K562 (cell line): ENCODE measurements around the gene CGB3. TPM values are rescaled to one million over a fixed set of nuclear protein-coding genes. Genes with fewer than 3 reads are reported as not detected.

Experiments used
- ATAC-seq: fragments of 200-7000 bp; cut with Tn5 transposase; 3 replicates; pipeline ENCODE4 v1.9.1; 2020; ENCODE audit warnings: moderate library complexity
- BruUV-seq: library from RNA; stranded (reverse); fragments of 400-500 nt; replicated peaks from 2 replicates; lab custom pipeline; 2021; lab: Mats Ljungman, UMichigan
- CTCF ChIA-PET: fragments of 300-600 bp; formaldehyde crosslinking; extraction: SDS; loops from one replicate; lab custom pipeline; 2021; ENCODE audit warnings: low intra/inter-chr PET ratio; lab: Yijun Ruan, JAX
- POLR2A ChIA-PET: fragments of 300-600, 350-650 bp; sonication (Branson Sonifier 250); formaldehyde crosslinking; extraction: SDS; loops from one replicate; lab custom pipeline; 2021; ENCODE audit warnings: antibody characterized with exemption, inconsistent platforms; lab: Yijun Ruan, JAX
- DNase-seq, 4 experiments: peaks; one replicate each; pipeline versions ENCODE4 v3.0.0 to v3.0.0-alpha.2; 2011 to 2018; ENCODE audit warnings: low spot score in 3 of 4, mixed read lengths in 3 of 4; ENCODE audit errors: extremely low read depth in 1 of 4
- FAIRE-seq: peaks from 2 replicates; lab custom pipeline; 2011; peaks lifted over from hg19 to GRCh38; lab: Jason Lieb, UNC
- H2AFZ ChIP-seq: 2 replicates; pipeline ENCODE4 v1.6.0; 2011; ENCODE audit warnings: low read depth, low read length, control low read depth, inconsistent platforms
- H3K27ac ChIP-seq: fragments of 200-600 bp; 3 replicates; pipeline ENCODE4 v1.8.0; 2011; ENCODE audit warnings: low read depth, mild to moderate bottlenecking, control low read depth, inconsistent platforms, low read length, moderate library complexity, mixed read lengths; ENCODE audit errors: extremely low read depth
- H3K27me3 ChIP-seq, 2 experiments: fragments of 300-600 bp in 1 of 2; 2 replicates in 1 of 2; 3 replicates in 1 of 2; pipeline versions ENCODE4 v1.6.0 to v1.8.0; 2011; ENCODE audit warnings: inconsistent platforms in 2 of 2, low read length in 2 of 2, mild to moderate bottlenecking in 1 of 2, mixed read lengths in 1 of 2, moderate library complexity in 1 of 2; ENCODE audit not compliant: control insufficient read depth in 2 of 2, insufficient read depth in 2 of 2
- H3K36me3 ChIP-seq: fragments of 300-600 bp; 3 replicates; pipeline ENCODE4 v1.8.0; 2011; ENCODE audit warnings: mild to moderate bottlenecking, low read length, inconsistent platforms; ENCODE audit not compliant: control insufficient read depth, insufficient read depth
- H3K4me1 ChIP-seq, 2 experiments: fragments of 200-600 bp in 1 of 2; replicated peaks in 1 of 2; 2 replicates in 1 of 2; 3 replicates in 1 of 2; pipeline versions ENCODE4 v1.5.1 to v1.8.0; 2011; ENCODE audit warnings: inconsistent platforms in 2 of 2, low read length in 2 of 2, mild to moderate bottlenecking in 1 of 2, mixed read lengths in 1 of 2, moderate library complexity in 1 of 2; ENCODE audit not compliant: control insufficient read depth in 2 of 2, insufficient read depth in 2 of 2
- H3K4me2 ChIP-seq: 2 replicates; pipeline ENCODE4 v1.6.1; 2011; ENCODE audit warnings: low read length, control low read depth, inconsistent platforms, mixed read lengths; ENCODE audit not compliant: insufficient read depth
- H3K4me3 ChIP-seq: fragments of 200-600 bp; sonication (generic), shearing (Covaris generic); 2 replicates; pipeline ENCODE4 v1.5.1; 2016; ENCODE audit warnings: control low read depth, inconsistent platforms
- H3K79me2 ChIP-seq: fragments of 200-600 bp; 3 replicates; pipeline ENCODE4 v1.8.0; 2011; ENCODE audit warnings: low read length, inconsistent platforms; ENCODE audit not compliant: control insufficient read depth, insufficient read depth
- H3K9ac ChIP-seq, 2 experiments: 2 replicates each; pipeline versions ENCODE4 v1.6.0 to v1.6.1; 2011; ENCODE audit warnings: low read depth in 2 of 2, low read length in 2 of 2, control low read depth in 1 of 2, inconsistent platforms in 1 of 2, mild to moderate bottlenecking in 1 of 2, mixed read lengths in 1 of 2; ENCODE audit not compliant: insufficient read depth in 1 of 2
- H3K9me1 ChIP-seq: one replicate; pipeline ENCODE4 v1.6.0; 2011; ENCODE audit warnings: inconsistent platforms, mild to moderate bottlenecking, low read length, moderate library complexity; ENCODE audit not compliant: control insufficient read depth, insufficient read depth
- H3K9me3 ChIP-seq: replicated peaks from 2 replicates; pipeline ENCODE4 v1.5.1; 2011; ENCODE audit warnings: low read depth, low read length, inconsistent platforms; ENCODE audit not compliant: control insufficient read depth, insufficient read depth
- H4K20me1 ChIP-seq: replicated peaks from 2 replicates; pipeline ENCODE4 v1.6.1; 2011; ENCODE audit warnings: low read length, inconsistent platforms, mixed read lengths; ENCODE audit not compliant: control insufficient read depth, insufficient read depth
- CREM ChIP-seq: IDR thresholded peaks from 2 replicates; pipeline ENCODE4 v1.6.1; 2014; ENCODE audit warnings: antibody characterized with exemption, low read depth
- CTCFL ChIP-seq: IDR thresholded peaks from 2 replicates; pipeline ENCODE4 v1.6.1; 2011; ENCODE audit warnings: borderline replicate concordance, low read depth, mild to moderate bottlenecking, moderate library complexity, low read length; ENCODE audit not compliant: insufficient read depth, poor library complexity, severe bottlenecking
- EP400 ChIP-seq: fragments of 450-650 bp; IDR thresholded peaks from 2 replicates; pipeline ENCODE4 v1.6.1; 2017; ENCODE audit warnings: antibody characterized with exemption, mild to moderate bottlenecking, moderate library complexity
- ETS1 ChIP-seq: conservative IDR thresholded peaks from 2 replicates; pipeline ENCODE4 v1.6.1; 2011; ENCODE audit warnings: low read depth, mild to moderate bottlenecking, low read length; ENCODE audit not compliant: control insufficient read depth
- ETV1 ChIP-seq: fragments of 450-650 bp; conservative IDR thresholded peaks from 2 replicates; pipeline ENCODE4 v1.6.1; 2016; ENCODE audit warnings: missing genetic modification characterization, control low read depth, low read depth, missing compliant biosample characterization
- KDM1A ChIP-seq, 2 experiments: fragments of 450-650 bp; IDR thresholded peaks; 2 replicates each; pipeline ENCODE4 v1.6.1; 2016; ENCODE audit warnings: mild to moderate bottlenecking in 2 of 2
- MLX ChIP-seq, 2 experiments: fragments of 450-650 bp in 1 of 2; sonication (generic) in 1 of 2; formaldehyde crosslinking; conservative IDR thresholded peaks; 2 replicates each; pipeline versions ENCODE4 v1.4.0 to v1.8.1; 2020 to 2022; ENCODE audit warnings: mild to moderate bottlenecking in 1 of 2, missing genetic modification reagents in 1 of 2
- PHF21A ChIP-seq: fragments of 450-650 bp; IDR thresholded peaks from 2 replicates; pipeline ENCODE4 v1.6.1; 2017; ENCODE audit warnings: low read depth, borderline replicate concordance
- RAD21 ChIP-seq, 2 experiments: fragments of 250-450 bp in 1 of 2; fragments of 450-650 bp in 1 of 2; sonication (Bioruptor Pico) in 1 of 2; formaldehyde crosslinking in 1 of 2; IDR thresholded peaks in 1 of 2; conservative IDR thresholded peaks in 1 of 2; 2 replicates each; pipeline versions ENCODE4 v1.4.0 to v1.8.0; 2020 to 2022; ENCODE audit warnings: mild to moderate bottlenecking in 2 of 2, moderate library complexity in 1 of 2
- SMARCA5 ChIP-seq: fragments of 450-650 bp; IDR thresholded peaks from 2 replicates; pipeline ENCODE4 v1.6.1; 2016
- SMC3 ChIP-seq: conservative IDR thresholded peaks from 2 replicates; pipeline ENCODE4 v1.6.1; 2011; ENCODE audit warnings: low read depth, low read length, improper control_type of control experiment; ENCODE audit not compliant: insufficient read depth
- SP1 ChIP-seq: sonication (generic); formaldehyde crosslinking; IDR thresholded peaks from 2 replicates; pipeline ENCODE4 v1.8.1; 2022; ENCODE audit warnings: mild to moderate bottlenecking, missing genetic modification reagents
- SPI1 ChIP-seq: IDR thresholded peaks from 2 replicates; pipeline ENCODE4 v1.6.1; 2011; ENCODE audit warnings: low read depth, low read length, control low read depth, borderline replicate concordance
- TAF7 ChIP-seq: fragments of 450-650 bp; IDR thresholded peaks from 2 replicates; pipeline ENCODE4 v1.6.1; 2016; ENCODE audit warnings: missing genetic modification characterization, missing compliant biosample characterization
- ZNF174 ChIP-seq: fragments of 250-450 bp; sonication (Bioruptor Pico); IDR thresholded peaks from 2 replicates; pipeline ENCODE4 v1.4.0; 2020; ENCODE audit warnings: mild to moderate bottlenecking
- ZNF24 ChIP-seq: fragments of 450-650 bp; IDR thresholded peaks from 2 replicates; pipeline ENCODE4 v1.6.1; 2016
- ZNF408 ChIP-seq: fragments of 250-450 bp; sonication (Bioruptor Pico); IDR thresholded peaks from 2 replicates; pipeline ENCODE4 v1.4.0; 2020; ENCODE audit warnings: low read depth, mild to moderate bottlenecking, moderate library complexity
- WGBS: fragments of 100-300 bp; shearing (Covaris generic); methylation state at CpG from one replicate; pipeline ENCODE4 v1.1.6; 2016; ENCODE audit warnings: low coverage, mixed read lengths; ENCODE audit not compliant: insufficient coverage; ENCODE audit errors: missing lambda C conversion rate; 5-methylcytosine and 5-hydroxymethylcytosine counted together
- in situ Hi-C: fragments of 300-500 bp; cut with MboI; formaldehyde crosslinking; loops from 4 replicates; pipeline ENCODE4 v1.15.0; 2018; ENCODE audit warnings: inconsistent platforms, mixed read lengths
- intact Hi-C: fragments of 100-400 bp; cut with micrococcal nuclease; formaldehyde crosslinking; loops from 2 replicates; pipeline ENCODE4 v1.14.2; 2022
- polyA plus RNA-seq, 8 experiments: library from polyadenylated mRNA; depleted of rRNA in 4 of 8; stranded (reverse) in 5 of 8; unstranded in 3 of 8; fragments of >200 nt; fragmentation: Nextera tagmentation in 2 of 8; fragmentation: Illumina TruSeq in 1 of 8; extraction: Ambion mirVana in 2 of 8; extraction: Trizol in 1 of 8; gene quantifications; 2 replicates each; pipeline versions ENCODE4 v1.2.1 to v1.2.3, GENCODE V29; 2011 to 2014; ENCODE audit warnings: inconsistent platforms in 1 of 8, missing spikeins in 1 of 8
- total RNA-seq, 7 experiments: library from RNA; depleted of rRNA in 6 of 7; stranded (reverse); fragments of >200 nt in 6 of 7; fragmentation: Illumina TruSeq in 2 of 7; extraction: Trizol in 2 of 7; gene quantifications; 2 replicates each; pipeline versions ENCODE4 v1.2.1 to v1.2.3, GENCODE V29; 2011 to 2021; ENCODE audit warnings: low replicate concordance in 1 of 7

Gene CGB3
- total and polyA plus RNA-seq, 9 of the 15 experiments (the other 6 are each of a cell fraction or from before 2014, with no cell fraction given) = not detected

- H3K79me2 ChIP-seq = peaks cover 50% of the 10 kb centered on the region
- H2AFZ ChIP-seq = no peak overlapping the region
- H3K9me3 ChIP-seq = no peaks in the 10 kb centered on the region
- FAIRE-seq = peak; percentile 80
- intact Hi-C loops (loop anchor here (2.0 to 10.0 kb wide), 3 partner anchors 75 to 225 kb away; partner anchors contain the start of genes HRC and TRPM4), in situ Hi-C loops (no loop called here)
- H3K9me1 ChIP-seq = no peaks in the 10 kb centered on the region
- peak; percentile 87 for ATAC-seq
- no peaks in the 10 kb centered on the region for H3K27me3 ChIP-seq
- H3K4me3 ChIP-seq = no peak overlapping the region
- no peak overlapping the region for H3K4me2 ChIP-seq
- POLR2A ChIA-PET = interaction anchor here (0.5 to 1.2 kb wide), 6 partner anchors 10 to 211 kb away, joined by 3 to 6 read pairs (median 3); partner anchors contain the start of gene NUCB1
- H3K9ac ChIP-seq = no peak overlapping the region
- peaks cover 0 to 8% of the 10 kb centered on the region in 2 experiments; a peak in 4 of 5 replicates for H3K4me1 ChIP-seq
- 0 out of 2 replicates have a peak, but pooled peaks cover 5% of the 10 kb centered on the region for H4K20me1 ChIP-seq
- no peak overlapping the region for H3K27ac ChIP-seq
- peak; percentile 40 to 74 (median 58) for DNase-seq
- WGBS = 68% methylated on average over 16 of the region's 16 CpGs
- no TSS peak for BruUV-seq
- H3K36me3 ChIP-seq = peaks cover 75% of the 10 kb centered on the region
- CTCF ChIA-PET = interaction anchor here (1.0 to 1.3 kb wide), 2 partner anchors 145 to 227 kb away, joined by 3 read pairs; no protein-coding TSS in a partner anchor
- no peak for TF ChIP-seq EP400
- no peak for TF ChIP-seq ZNF174 (CRISPR knock-in tag)
- 0 out of 2 replicates have a peak, but pooled peaks have one; percentile 27 for TF ChIP-seq ETS1
- TF ChIP-seq CTCFL = peak; percentile 76
- peak; percentile 41; the same call in 1 of the 2 replicates for TF ChIP-seq SP1
- peak in 1 of 2 experiments; percentile 61; a peak in 2 of 4 replicates for TF ChIP-seq RAD21 (CRISPR knock-in tag; conservative IDR thresholded peaks at IDR 0.05 in 1 of 2, IDR thresholded peaks at IDR 0.05 in 1 of 2)
- TF ChIP-seq ETV1 (tag) = peak; percentile 49
- TF ChIP-seq KDM1A (IDR thresholded peaks at IDR 0.05) = peak in 1 of 2 experiments; percentile 60; a peak in 2 of 4 replicates
- TF ChIP-seq MLX (CRISPR knock-in tag; conservative IDR thresholded peaks at IDR 0.05) = no peak
- peak; percentile 97 for TF ChIP-seq ZNF24
- 0 out of 2 replicates have a peak, but pooled peaks have one; percentile 20 for TF ChIP-seq SMARCA5
- no peak for TF ChIP-seq TAF7 (tag)
- no peak for TF ChIP-seq ZNF408
- TF ChIP-seq CREM = 0 out of 2 replicates have a peak, but pooled peaks have one; percentile 12
- peak; percentile 52; the same call in 1 of the 2 replicates for TF ChIP-seq SMC3
- TF ChIP-seq SPI1 = peak; percentile 49; the same call in 1 of the 2 replicates
- peak; percentile 69; the same call in 1 of the 2 replicates for TF ChIP-seq PHF21A
Observed at GRCh38 chr19:48999481-49000325, 24.4 kb downstream of the CGB3 start.
